TTC549 (cell line): Measurements from ENCODE around the gene WRAP73.

ENCODE experiments used
- FAIRE-seq: peaks from 2 replicates; lab custom pipeline; 2012; peaks lifted over from hg19 to GRCh38; lab: Jason Lieb, UNC

The WRAP73 gene

GRCh38 chr1:3668585-3669300 lies 18.8 kb upstream of the WRAP73 start:
- no peak for FAIRE-seq

DNA sequence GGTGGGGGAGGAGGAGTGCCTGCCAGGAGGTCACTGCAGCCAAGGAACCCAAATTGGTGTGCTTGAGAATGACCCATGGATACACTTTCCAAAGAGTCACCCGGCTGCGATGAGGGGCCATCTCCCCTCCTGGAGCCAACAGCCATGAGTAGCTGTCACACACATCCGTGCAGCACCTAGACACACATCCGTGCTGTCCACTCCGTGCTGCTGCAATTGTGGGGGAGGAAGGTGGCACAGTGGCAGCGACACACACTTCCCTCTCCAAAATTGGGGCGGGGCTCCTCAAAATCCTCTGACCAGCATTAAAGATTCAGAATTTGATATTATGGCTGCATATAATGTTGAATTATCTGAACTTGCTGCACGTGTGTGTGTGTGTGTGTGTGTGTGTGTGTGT lies 18.2 kb upstream of the WRAP73 start:
- no peak for FAIRE-seq

DNA sequence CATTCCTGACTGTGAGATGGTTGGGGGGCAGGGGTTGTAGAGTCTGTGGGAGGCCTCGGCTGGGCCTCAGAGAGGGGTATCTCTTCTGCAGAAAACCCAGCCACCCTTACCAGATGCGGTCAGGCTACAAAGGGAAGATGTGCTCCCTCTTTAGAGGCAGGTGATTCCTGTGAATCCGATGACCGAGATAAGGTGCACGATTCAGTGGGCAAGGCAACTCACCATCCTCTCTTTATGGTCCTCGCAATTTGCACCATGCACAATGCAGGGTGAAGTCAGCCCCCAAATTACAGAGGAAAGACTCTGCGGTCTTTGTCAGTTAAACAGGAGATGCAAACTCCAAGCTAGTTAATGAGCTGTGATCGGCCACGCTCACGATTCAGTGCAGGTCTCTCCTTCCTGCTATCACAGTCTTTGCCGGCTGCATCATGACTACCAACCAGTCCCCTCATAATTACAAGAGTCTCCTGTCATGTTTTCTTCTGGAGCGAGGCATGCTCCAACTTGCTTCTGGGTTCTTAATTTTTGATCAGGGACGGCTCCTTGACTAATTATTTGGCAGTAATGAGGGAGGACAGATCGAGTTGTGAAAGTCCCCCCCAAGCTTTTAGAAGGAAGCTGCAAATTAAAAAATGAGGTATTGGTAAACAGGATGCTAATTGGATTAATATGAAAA lies 14.9 kb upstream of the WRAP73 start:
- FAIRE-seq = no peak

- FAIRE-seq = no peak
These were observed 14.2 kb upstream of the WRAP73 start for GRCh38 chr1:3663999-3664699.

DNA sequence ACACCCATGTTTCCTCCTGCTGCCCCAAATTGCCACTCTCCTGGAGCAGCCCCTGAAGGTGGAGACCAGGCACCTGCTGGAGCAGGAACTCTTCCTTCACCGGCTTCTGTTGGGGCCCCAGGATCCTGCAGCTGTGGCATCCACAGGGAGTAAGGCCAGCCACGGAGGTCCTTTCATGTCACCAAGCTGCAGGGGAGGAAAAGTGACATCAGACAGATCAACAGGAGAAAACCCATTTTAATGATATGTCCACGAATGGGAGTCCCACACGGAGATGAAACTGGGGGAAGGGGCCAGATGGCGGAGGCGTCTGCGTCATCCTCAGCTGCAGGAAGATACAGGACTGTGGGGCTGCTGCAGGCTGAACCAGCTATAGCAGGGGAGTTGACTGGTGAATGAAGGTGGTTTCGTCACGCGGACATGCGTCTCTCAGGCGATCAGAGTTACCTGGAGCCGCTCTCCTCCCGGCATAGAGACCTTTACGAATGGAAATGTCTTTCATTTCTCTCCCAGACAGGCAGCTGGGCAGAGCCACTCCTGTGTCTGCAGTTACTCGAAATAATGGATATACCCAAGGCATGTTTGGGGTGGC lies 12.3 kb upstream of the WRAP73 start:
- FAIRE-seq = no peak

- FAIRE-seq = no peak
These were observed 11.7 kb upstream of the WRAP73 start for GRCh38 chr1:3661631-3662030.

DNA sequence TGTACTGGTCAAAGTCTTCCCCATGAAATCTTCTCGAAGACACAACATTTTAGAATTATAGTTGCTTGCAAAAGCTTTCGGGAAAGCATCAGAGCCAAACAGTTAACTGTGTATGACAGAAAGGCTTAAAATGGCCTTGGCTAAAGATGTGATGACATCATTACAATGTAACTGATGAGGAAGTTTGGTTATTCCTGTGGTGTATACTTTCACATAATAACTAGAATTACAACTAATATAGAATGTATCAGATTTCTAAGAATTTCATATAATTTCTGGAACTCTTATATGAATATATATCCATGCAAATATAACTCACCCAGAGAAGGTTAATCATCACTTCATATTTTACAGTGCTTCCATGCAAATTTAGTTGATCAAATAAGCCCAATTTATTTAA lies 10.8 kb upstream of the WRAP73 start:
- no peak for FAIRE-seq

DNA sequence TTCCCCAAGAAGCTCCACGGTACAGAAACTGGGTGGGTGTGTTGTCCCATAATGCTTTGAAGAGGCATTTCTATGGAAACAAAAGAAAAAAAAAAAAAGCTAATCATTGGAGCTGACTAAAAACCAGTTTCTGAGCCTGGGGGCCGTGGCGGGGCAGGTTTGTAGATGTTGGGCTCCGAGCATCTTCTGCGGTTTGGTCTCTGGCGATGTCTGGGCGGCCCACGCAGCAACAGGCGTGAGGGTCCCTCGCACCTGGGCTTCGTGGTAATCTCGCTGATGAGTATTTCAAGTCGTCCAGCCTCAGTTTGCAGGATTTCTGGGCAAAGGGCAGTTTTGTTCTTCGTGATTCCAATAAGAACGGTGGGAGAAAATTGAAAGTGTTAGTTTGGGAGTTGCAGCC lies 9.2 kb upstream of the WRAP73 start:
- FAIRE-seq = no peak

DNA sequence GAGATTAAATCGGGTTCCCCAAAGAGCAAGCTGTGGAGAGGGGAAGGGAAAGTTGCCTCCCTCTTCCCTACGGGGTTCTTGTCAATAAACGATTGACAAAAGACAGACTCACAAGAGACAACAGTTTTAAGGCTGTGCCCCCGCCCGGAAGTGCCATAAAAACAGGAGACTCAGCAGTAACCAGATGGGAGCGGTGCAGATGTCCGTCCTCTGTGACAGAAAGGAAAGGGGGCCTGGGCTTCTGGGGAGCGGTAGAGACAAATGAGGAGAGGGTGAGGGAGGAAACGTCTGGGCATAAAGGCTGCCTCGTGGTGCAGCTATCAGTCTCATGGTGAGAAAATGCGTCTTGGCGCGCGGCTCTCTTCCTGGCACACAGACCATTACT lies 8.3 kb upstream of the WRAP73 start:
- no peak for FAIRE-seq

GRCh38 chr1:3657578-3658230 lies 7.8 kb upstream of the WRAP73 start:
- FAIRE-seq = no peak

DNA sequence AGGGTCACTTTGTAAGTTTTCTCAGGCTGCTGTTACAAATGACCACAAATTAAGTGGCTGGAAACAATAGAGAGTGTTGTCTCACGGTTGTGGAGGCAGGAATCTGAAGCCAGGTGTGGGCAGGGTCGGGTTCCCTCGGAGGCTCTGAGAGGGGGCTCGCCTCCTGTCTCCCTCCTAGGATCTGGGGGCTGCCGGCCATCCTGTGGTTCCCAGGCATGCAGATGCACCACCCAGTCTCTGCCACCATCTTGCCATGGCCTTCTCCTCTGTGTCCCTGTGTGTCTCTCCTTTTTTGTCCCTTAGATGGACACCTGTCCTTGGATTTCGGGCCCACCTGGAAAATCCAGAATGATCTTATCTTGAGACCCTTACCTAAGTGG lies 7.2 kb upstream of the WRAP73 start:
- FAIRE-seq = no peak

DNA sequence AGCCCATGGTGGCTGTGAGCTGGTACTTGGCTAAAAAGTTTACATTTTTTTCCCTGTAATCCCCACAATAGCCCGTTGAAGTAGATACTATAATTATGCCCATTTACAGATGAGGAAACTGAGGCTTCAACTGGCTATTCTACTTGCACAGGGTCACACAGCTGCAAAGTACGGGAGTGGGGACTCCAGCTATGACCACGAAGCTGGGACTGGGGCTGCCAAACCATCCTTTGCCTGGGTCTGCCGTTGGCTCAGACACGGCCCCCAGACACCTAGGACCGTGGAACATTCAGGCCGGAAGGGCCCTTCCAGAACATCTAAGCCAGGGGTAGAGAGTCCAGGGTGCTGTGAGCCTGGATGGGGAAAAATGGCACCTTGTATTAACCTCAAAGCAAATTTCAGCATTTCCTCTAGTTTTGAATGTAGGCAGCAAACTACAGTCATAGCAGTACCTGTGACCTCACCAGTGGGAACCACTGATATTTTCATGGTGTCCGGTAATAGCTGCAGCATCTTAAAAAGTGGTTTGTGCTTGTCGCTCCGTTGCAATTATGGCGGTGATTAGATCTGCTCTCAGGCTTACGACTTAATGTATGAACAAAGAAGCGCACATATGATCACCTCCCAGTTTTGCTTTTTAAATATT lies 6.7 kb upstream of the WRAP73 start:
- no peak for FAIRE-seq

- no peak for FAIRE-seq
These were observed 4.8 kb upstream of the WRAP73 start for GRCh38 chr1:3654549-3655281.

- no peak for FAIRE-seq
These were observed 3.3 kb upstream of the WRAP73 start for GRCh38 chr1:3653286-3653618.

- FAIRE-seq = no peak
These were observed 2.8 kb upstream of the WRAP73 start for GRCh38 chr1:3652548-3653285.

GRCh38 chr1:3651930-3652547 lies 2.1 kb upstream of the WRAP73 start, which contains the start of gene TP73:
TP73 (plus strand) TSS chr1:3652516; CDS start chr1:3682366, 29,850 bp downstream.
- no peak for FAIRE-seq

DNA sequence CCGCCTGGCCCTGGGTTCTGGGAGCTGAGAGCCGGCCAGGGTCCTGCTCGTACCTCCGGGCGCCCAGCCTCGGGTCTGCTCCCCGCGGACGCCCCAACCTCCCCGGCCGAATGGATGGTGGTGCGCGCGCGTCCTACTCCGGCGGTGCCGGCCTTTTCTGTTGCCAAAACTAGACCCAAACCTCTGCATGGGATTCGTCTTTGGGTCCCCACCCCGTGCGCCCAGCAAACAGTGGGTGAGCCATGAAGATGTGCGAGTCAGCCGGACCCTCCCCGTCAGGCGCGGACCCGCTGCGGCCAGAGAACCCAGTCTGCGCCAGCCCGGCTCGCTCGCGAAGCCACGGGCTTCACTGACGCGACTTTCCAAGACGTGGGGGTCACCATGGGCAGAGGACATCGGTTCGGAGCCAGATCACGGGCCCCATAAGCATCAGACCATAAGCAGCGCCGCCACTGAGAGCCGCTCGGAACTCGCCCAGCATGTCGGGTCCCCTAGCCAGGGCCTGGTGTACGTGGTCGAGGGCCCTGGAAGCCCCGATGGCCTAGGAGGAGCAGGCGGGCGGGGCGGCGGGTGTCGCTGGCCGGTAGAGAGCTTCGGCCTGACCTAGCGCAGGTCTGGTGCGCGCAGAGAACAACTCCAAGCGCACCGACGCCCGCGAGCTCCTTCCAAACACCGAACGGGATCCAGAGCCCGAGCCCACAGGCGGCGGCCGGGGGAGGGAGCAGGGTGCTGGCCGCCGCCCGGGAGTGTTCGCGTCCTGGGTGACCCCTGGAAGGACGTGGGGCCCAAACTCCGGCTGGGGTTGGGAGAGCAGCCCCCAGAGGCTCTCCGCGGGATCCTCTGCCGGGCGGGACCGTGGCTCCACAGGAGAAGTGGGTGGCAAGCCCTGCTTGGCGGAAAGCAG lies 1.4 kb upstream of the WRAP73 start:
- FAIRE-seq = no peak

- no peak for FAIRE-seq
These were observed 534 bp upstream of the WRAP73 start for GRCh38 chr1:3650248-3651025.
